ENCODE measurements around the gene STIP1. TPM values are rescaled to one million over a fixed set of nuclear protein-coding genes. Genes with fewer than 3 reads are reported as not detected.
A peak's percentile ranks its signal among the peaks of the same experiment; 100 is the strongest.
"Not testable (repeated sequence)": the region's sequence is repeated elsewhere in the genome, so short reads cannot be mapped to it uniquely, and the experiment has no call there.

Gene STIP1
- total and polyA plus RNA-seq, 8 donors, result 124 to 209 (median 169) TPM

GRCh38 chr11:64157631-64158394, 28.2 kb upstream of the STIP1 start:
- ATAC-seq (no peak), DNase-seq (no peak)
- H3K36me3 ChIP-seq, result no peaks in the 10 kb centered on the region
- no peaks in the 10 kb centered on the region for H3K9me3 ChIP-seq
- no peak overlapping the region for H3K27ac ChIP-seq
- no peak overlapping the region for H3K4me3 ChIP-seq
- no peaks in the 10 kb centered on the region for H3K4me1 ChIP-seq
- no peaks in the 10 kb centered on the region for H3K27me3 ChIP-seq
- intact Hi-C loops (cut with DNase I), result loop anchor here in 1 of 2 donors (10.0 kb wide), 1 partner anchor 323 kb away; the partner anchor contains the start of gene MARK2
- no peak for TF ChIP-seq CTCF (IDR thresholded peaks at IDR 0.05)

GRCh38 chr11:64161037-64161436, 24.9 kb upstream of the STIP1 start:
- Histone ChIP-seq H3K36me3 (no peaks in the 10 kb centered on the region), H3K27me3 (peaks cover 0 to 13% of the 10 kb centered on the region in 2 donors), H3K4me1 (peaks cover 3 to 17% of the 10 kb centered on the region in 2 donors), H3K9me3 (no peaks in the 10 kb centered on the region), H3K27ac (no peak overlapping the region), H3K4me3 (no peak overlapping the region)
- ATAC-seq (no peak), DNase-seq (no peak)
- intact Hi-C loops (cut with DNase I), result no loop called here
- no peak for TF ChIP-seq CTCF (IDR thresholded peaks at IDR 0.05)

- not testable (repeated sequence) for ATAC-seq
These were observed 23.2 kb upstream of the STIP1 start for GRCh38 chr11:64162769-64163168.

GRCh38 chr11:64163951-64164350, 22.0 kb upstream of the STIP1 start:
- Histone ChIP-seq H3K4me1 (peaks cover 9 to 29% of the 10 kb centered on the region in 2 donors), H3K27ac (no peak overlapping the region), H3K27me3 (peaks cover 0 to 18% of the 10 kb centered on the region in 2 donors), H3K36me3 (no peaks in the 10 kb centered on the region), H3K9me3 (no peaks in the 10 kb centered on the region), H3K4me3 (no peak overlapping the region)
- ATAC-seq (no peak), DNase-seq (no peak)
- intact Hi-C loops (cut with DNase I), result no loop called here
- TF ChIP-seq CTCF (IDR thresholded peaks at IDR 0.05), result no peak

More at GRCh38 chr11:64162769-64163168, 23.2 kb upstream of the STIP1 start:
- H3K4me1 ChIP-seq, result peaks cover 9 to 29% of the 10 kb centered on the region in 2 donors
- DNase-seq; H3K9me3 ChIP-seq; H3K4me3 ChIP-seq; intact Hi-C loops (cut with DNase I); H3K27ac ChIP-seq; H3K36me3 ChIP-seq: not testable (repeated sequence)
- H3K27me3 ChIP-seq, result peaks cover 0 to 18% of the 10 kb centered on the region in 2 donors

GRCh38 chr11:64164392-64165312, 21.3 kb upstream of the STIP1 start:
- H3K27ac ChIP-seq, result no peak overlapping the region
- H3K27me3 ChIP-seq, result peaks cover 0 to 18% of the 10 kb centered on the region in 2 donors
- H3K9me3 ChIP-seq, result no peaks in the 10 kb centered on the region
- H3K4me3 ChIP-seq, result peak overlapping the region; percentile 74 to 81
- intact Hi-C loops (cut with DNase I), result no loop called here
- peaks cover 9 to 29% of the 10 kb centered on the region in 2 donors for H3K4me1 ChIP-seq
- no peak for TF ChIP-seq CTCF (IDR thresholded peaks at IDR 0.05)
- peak in 1 of 4 donors; percentile 60 for DNase-seq
- H3K36me3 ChIP-seq, result no peaks in the 10 kb centered on the region
- peak; percentile 10 for ATAC-seq

Measured in left lung (tissue), 10 donors.